Naive thymus-derived CD8-positive, alpha-beta T cell (primary cell): ENCODE measurements around the gene LNPK. TPM values are rescaled to one million over a fixed set of nuclear protein-coding genes. Genes with fewer than 3 reads are reported as not detected.
"Not testable (repeated sequence)": the region's sequence is repeated elsewhere in the genome, so short reads cannot be mapped to it uniquely, and the experiment has no call there.

ENCODE experiments used
- ATAC-seq, 2 donors: fragments of 150-1000 bp; cut with Tn5 transposase in 1 of 2; sonication (Bioruptor Pico), chemical (Tn5 transposase) in 1 of 2; 1 replicate in 1 of 2; 2 replicates in 1 of 2; pipeline ENCODE4 v1.10.0; 2021; ENCODE audit warnings: mild to moderate bottlenecking in 2 of 2, moderate library complexity in 2 of 2
- POLR2A ChIA-PET: fragments of 350-600 bp; sonication (Branson Sonifier 250); formaldehyde crosslinking; loops from one replicate; lab custom pipeline; 2021; ENCODE audit warnings: antibody characterized with exemption; lab: Charles Lee
- DNase-seq, 10 donors: peaks; one replicate each; pipeline versions ENCODE4 v3.0.0 to v3.0.0-alpha.2; 2020 to 2022
- H3K27ac Mint-ChIP-seq, 10 donors: one replicate each; pipeline ENCODE4 v1.8.0; 2020 to 2022; ENCODE audit warnings: mild to moderate bottlenecking in 10 of 10, mixed read lengths in 10 of 10, moderate library complexity in 4 of 10, inconsistent platforms in 1 of 10
- H3K27me3 Mint-ChIP-seq, 5 donors: one replicate each; pipeline ENCODE4 v1.8.0; 2021 to 2022; ENCODE audit warnings: mixed read lengths in 5 of 5
- H3K36me3 Mint-ChIP-seq, 3 donors: one replicate each; pipeline ENCODE4 v1.8.0; 2020 to 2022; ENCODE audit warnings: mixed read lengths in 3 of 3, mild to moderate bottlenecking in 2 of 3, inconsistent platforms in 1 of 3
- H3K4me1 Mint-ChIP-seq, 4 donors: one replicate each; pipeline ENCODE4 v1.8.0; 2021 to 2022; ENCODE audit warnings: mixed read lengths in 4 of 4
- H3K4me3 Mint-ChIP-seq, 10 donors: one replicate each; pipeline ENCODE4 v1.8.0; 2020 to 2022; ENCODE audit warnings: mild to moderate bottlenecking in 10 of 10, mixed read lengths in 10 of 10, moderate library complexity in 6 of 10, inconsistent platforms in 1 of 10
- H3K9me3 Mint-ChIP-seq, 9 donors: one replicate each; pipeline ENCODE4 v1.8.0; 2020 to 2022; ENCODE audit warnings: mixed read lengths in 9 of 9, mild to moderate bottlenecking in 3 of 9, inconsistent platforms in 1 of 9, moderate library complexity in 1 of 9
- polyA plus RNA-seq, 3 donors: library from polyadenylated mRNA; unstranded; fragments of 300-500 nt; fragmentation: Illumina TruSeq; gene quantifications; one replicate each; pipeline ENCODE4 v1.2.3, GENCODE V29; 2021
- total RNA-seq, 8 experiments: library from RNA in 2 of 8; stranded (reverse) in 2 of 8; gene quantifications; one replicate each; pipeline ENCODE4 v1.2.3 and lab custom pipeline; 2021 to 2026

Gene LNPK
- total and polyA plus RNA-seq, 5 experiments from 2014 or later: 12.1 to 29.3 (median 19.5) TPM

- no peaks in the 10 kb centered on the region for H3K27me3 Mint-ChIP-seq
- H3K4me3 Mint-ChIP-seq: no peak overlapping the region
- peaks cover 0 to 8% (median 0%) of the 10 kb centered on the region in 9 donors for H3K9me3 Mint-ChIP-seq
- POLR2A ChIA-PET: no interaction called here
- H3K4me1 Mint-ChIP-seq: peaks cover 0 to 4% (median 0%) of the 10 kb centered on the region in 4 donors
- DNase-seq (no peak), ATAC-seq (no peak)
- H3K27ac Mint-ChIP-seq: no peak overlapping the region
- H3K36me3 Mint-ChIP-seq: peaks cover 23 to 68% (median 59%) of the 10 kb centered on the region in 3 donors
These were observed 37.9 kb downstream of the LNPK start for GRCh38 chr2:175964195-175964594.

DNA sequence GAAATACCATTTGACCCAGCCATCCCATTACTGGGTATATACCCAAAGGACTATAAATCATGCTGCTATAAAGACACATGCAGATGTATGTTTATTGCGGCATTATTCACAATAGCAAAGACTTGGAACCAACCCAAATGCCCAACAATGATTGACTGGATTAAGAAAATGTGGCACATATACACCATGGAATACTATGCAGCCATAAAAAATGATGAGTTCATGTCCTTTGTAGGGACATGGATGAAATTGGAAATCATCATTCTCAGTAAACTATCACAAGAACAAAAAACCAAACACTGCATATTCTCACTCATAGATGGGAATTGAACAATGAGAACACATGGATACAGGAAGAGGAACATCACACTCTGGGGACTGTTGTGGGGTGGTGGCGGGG, 38.9 kb downstream of the LNPK start:
- peaks cover 30 to 71% (median 62%) of the 10 kb centered on the region in 3 donors for H3K36me3 Mint-ChIP-seq
- DNase-seq, H3K9me3 Mint-ChIP-seq, H3K4me1 Mint-ChIP-seq, H3K27me3 Mint-ChIP-seq, POLR2A ChIA-PET, ATAC-seq, H3K27ac Mint-ChIP-seq, H3K4me3 Mint-ChIP-seq: not testable (repeated sequence)

- Mint-ChIP-seq H3K4me3 (no peak overlapping the region), H3K4me1 (peaks cover 0 to 10% (median 3%) of the 10 kb centered on the region in 4 donors), H3K36me3 (peaks cover 31 to 90% (median 76%) of the 10 kb centered on the region in 3 donors), H3K9me3 (peaks cover 0 to 8% (median 0%) of the 10 kb centered on the region in 9 donors), H3K27me3 (no peaks in the 10 kb centered on the region), H3K27ac (no peak overlapping the region)
- POLR2A ChIA-PET: no interaction called here
- DNase-seq: no peak
- no peak for ATAC-seq
These were observed 44.2 kb downstream of the LNPK start for GRCh38 chr2:175957845-175958244.

DNA sequence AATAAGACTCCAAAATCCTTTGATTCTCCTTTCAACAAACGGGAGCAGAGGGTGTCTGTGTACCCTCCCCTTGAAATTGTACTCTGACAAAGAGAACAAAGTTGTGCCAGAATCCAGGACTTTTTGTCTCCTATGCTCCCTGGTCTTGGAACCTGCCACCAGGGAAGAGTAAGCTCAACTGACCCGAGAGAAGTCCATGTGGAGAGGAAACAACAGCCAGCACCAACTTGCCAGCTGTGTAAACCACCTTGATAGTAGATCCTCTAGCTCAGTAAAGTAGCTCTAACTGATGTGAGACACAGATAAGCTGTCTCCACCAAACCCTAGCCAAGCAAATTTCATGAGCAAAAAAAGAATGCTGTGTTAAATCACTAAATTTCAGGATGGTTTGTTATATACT, 46.9 kb downstream of the LNPK start:
- ATAC-seq: no peak
- POLR2A ChIA-PET: no interaction called here
- DNase-seq: no peak
- no peak overlapping the region for H3K4me3 Mint-ChIP-seq
- peaks cover 0 to 7% (median 3%) of the 10 kb centered on the region in 4 donors for H3K4me1 Mint-ChIP-seq
- no peaks in the 10 kb centered on the region for H3K27me3 Mint-ChIP-seq
- H3K9me3 Mint-ChIP-seq: no peaks in the 10 kb centered on the region
- H3K36me3 Mint-ChIP-seq: peaks cover 20 to 76% (median 64%) of the 10 kb centered on the region in 3 donors
- H3K27ac Mint-ChIP-seq: no peak overlapping the region

DNA sequence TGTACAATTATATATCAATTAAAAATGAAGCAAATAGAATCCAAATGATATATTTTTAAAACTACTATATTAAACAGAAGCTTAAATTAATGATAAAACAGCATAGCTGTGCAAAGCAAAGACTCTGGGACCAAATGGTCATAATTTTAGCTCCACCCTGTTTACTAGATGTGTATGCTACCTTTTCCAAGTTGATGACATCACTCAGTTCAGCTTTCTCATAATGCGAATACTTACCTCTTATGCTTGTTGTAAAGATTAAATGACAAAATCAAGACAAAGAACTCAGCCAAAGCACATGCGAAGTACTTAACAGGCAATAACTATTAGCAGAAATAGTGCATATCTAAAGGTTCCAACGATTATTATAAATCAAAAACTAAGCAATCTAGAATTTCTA, 51.6 kb downstream of the LNPK start:
- Mint-ChIP-seq H3K4me3 (no peak overlapping the region), H3K27ac (no peak overlapping the region), H3K4me1 (no peaks in the 10 kb centered on the region), H3K27me3 (no peaks in the 10 kb centered on the region), H3K9me3 (no peaks in the 10 kb centered on the region), H3K36me3 (peaks cover 0 to 51% (median 39%) of the 10 kb centered on the region in 3 donors)
- ATAC-seq: no peak
- POLR2A ChIA-PET: no interaction called here
- DNase-seq: no peak

DNA sequence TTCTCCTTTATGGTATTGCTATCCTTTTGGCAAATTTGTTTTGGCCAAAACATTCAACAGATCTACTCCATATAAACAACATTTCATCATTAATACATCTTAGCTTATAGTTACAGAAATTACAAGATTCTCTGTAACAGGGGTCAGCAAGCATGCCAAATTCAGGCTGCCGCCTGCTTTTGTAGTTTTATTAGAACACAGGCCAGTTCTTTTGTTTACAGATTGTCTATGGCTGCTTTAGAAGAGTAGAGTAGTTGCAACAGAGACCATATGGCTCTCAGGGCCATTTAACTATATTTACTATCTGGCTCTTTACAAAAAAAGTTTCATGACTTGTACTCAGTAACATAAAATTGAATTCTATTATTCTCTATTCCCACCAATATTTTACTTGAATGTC, 53.9 kb downstream of the LNPK start:
- no peak for ATAC-seq
- peaks cover 0 to 1% (median 0%) of the 10 kb centered on the region in 9 donors for H3K9me3 Mint-ChIP-seq
- POLR2A ChIA-PET: no interaction called here
- H3K27ac Mint-ChIP-seq: no peak overlapping the region
- H3K4me1 Mint-ChIP-seq: no peaks in the 10 kb centered on the region
- H3K4me3 Mint-ChIP-seq: no peak overlapping the region
- no peak for DNase-seq
- peaks cover 0 to 53% (median 36%) of the 10 kb centered on the region in 3 donors for H3K36me3 Mint-ChIP-seq
- no peaks in the 10 kb centered on the region for H3K27me3 Mint-ChIP-seq

- no peak for ATAC-seq
- H3K4me1 Mint-ChIP-seq: no peaks in the 10 kb centered on the region
- no peaks in the 10 kb centered on the region for H3K27me3 Mint-ChIP-seq
- peaks cover 10 to 56% (median 37%) of the 10 kb centered on the region in 3 donors for H3K36me3 Mint-ChIP-seq
- POLR2A ChIA-PET: no interaction called here
- no peak overlapping the region for H3K4me3 Mint-ChIP-seq
- H3K9me3 Mint-ChIP-seq: peaks cover 0 to 12% (median 0%) of the 10 kb centered on the region in 9 donors
- no peak overlapping the region for H3K27ac Mint-ChIP-seq
- no peak for DNase-seq
These were observed 55.0 kb downstream of the LNPK start for GRCh38 chr2:175947073-175947472.

DNA sequence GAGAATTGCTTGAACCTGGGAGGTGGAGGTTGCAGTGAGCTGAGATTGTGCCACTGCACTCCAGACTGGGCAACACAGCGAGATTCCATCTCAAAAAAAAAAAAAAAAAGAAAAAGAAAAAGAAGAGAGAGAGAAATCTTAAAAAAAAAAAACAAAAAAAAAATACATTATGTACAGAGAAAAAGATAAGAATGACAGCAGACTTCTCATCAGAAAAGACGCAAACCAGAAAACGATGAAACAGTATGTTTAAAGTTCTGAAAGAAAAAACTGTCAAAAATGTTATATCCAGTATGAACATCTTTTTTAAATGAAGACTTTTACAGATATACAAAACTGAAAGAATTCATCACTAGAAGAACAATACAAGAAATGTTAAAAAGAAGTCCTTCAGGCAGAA, 60.4 kb downstream of the LNPK start:
- POLR2A ChIA-PET: no interaction called here
- H3K27ac Mint-ChIP-seq: no peak overlapping the region
- peaks cover 15 to 76% (median 49%) of the 10 kb centered on the region in 3 donors for H3K36me3 Mint-ChIP-seq
- ATAC-seq (no peak), DNase-seq (no peak)
- H3K9me3 Mint-ChIP-seq: peaks cover 0 to 18% (median 2%) of the 10 kb centered on the region in 9 donors
- no peak overlapping the region for H3K4me3 Mint-ChIP-seq
- peaks cover 0 to 1% (median 0%) of the 10 kb centered on the region in 4 donors for H3K4me1 Mint-ChIP-seq
- no peaks in the 10 kb centered on the region for H3K27me3 Mint-ChIP-seq

- Mint-ChIP-seq H3K9me3 (peaks cover 0 to 8% (median 0%) of the 10 kb centered on the region in 9 donors), H3K27me3 (no peaks in the 10 kb centered on the region), H3K27ac (no peak overlapping the region), H3K4me3 (no peak overlapping the region), H3K4me1 (peaks cover 0 to 1% (median 0%) of the 10 kb centered on the region in 4 donors), H3K36me3 (peaks cover 6 to 77% (median 50%) of the 10 kb centered on the region in 3 donors)
- DNase-seq (no peak), ATAC-seq (no peak)
- POLR2A ChIA-PET: no interaction called here
These were observed 64.9 kb downstream of the LNPK start for GRCh38 chr2:175937216-175937615.

GRCh38 chr2:175935289-175936181, 66.5 kb downstream of the LNPK start:
- no peak for ATAC-seq
- no peaks in the 10 kb centered on the region for H3K9me3 Mint-ChIP-seq
- H3K36me3 Mint-ChIP-seq: peaks cover 0 to 72% (median 36%) of the 10 kb centered on the region in 3 donors
- POLR2A ChIA-PET: no interaction called here
- no peak overlapping the region for H3K4me3 Mint-ChIP-seq
- peaks cover 0 to 1% (median 0%) of the 10 kb centered on the region in 4 donors for H3K4me1 Mint-ChIP-seq
- H3K27ac Mint-ChIP-seq: no peak overlapping the region
- H3K27me3 Mint-ChIP-seq: no peaks in the 10 kb centered on the region
- no peak for DNase-seq

- H3K9me3 Mint-ChIP-seq: no peaks in the 10 kb centered on the region
- no peak overlapping the region for H3K4me3 Mint-ChIP-seq
- no peak for ATAC-seq
- H3K36me3 Mint-ChIP-seq: peaks cover 0 to 71% (median 39%) of the 10 kb centered on the region in 3 donors
- no peak overlapping the region for H3K27ac Mint-ChIP-seq
- no peak for DNase-seq
- POLR2A ChIA-PET: no interaction called here
- no peaks in the 10 kb centered on the region for H3K4me1 Mint-ChIP-seq
- H3K27me3 Mint-ChIP-seq: no peaks in the 10 kb centered on the region
These were observed 69.4 kb downstream of the LNPK start for GRCh38 chr2:175932675-175933074.

DNA sequence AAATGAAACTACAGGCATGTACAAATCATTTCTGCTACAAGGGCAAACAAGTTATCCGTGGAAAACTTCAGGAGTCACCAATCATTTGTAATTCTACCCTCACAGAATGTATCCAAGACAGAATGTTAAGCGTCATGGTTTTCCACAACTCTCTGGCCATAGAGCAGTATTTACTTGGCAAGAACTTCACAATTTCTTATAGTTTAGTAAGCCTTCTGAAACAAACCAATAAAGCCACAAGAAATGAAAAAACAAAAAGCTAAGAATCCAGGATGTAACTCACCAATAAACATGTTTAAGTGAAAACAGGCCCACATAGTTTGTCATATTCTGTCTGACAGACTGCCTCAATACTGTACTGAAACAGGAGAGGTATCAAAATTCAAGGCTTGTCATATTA, 70.3 kb downstream of the LNPK start:
- POLR2A ChIA-PET: no interaction called here
- ATAC-seq: no peak

GRCh38 chr2:175930504-175930903, 71.6 kb downstream of the LNPK start:
- POLR2A ChIA-PET: no interaction called here
- no peak for DNase-seq
- Mint-ChIP-seq H3K36me3 (peaks cover 8 to 66% (median 32%) of the 10 kb centered on the region in 3 donors), H3K4me1 (peaks cover 0 to 3% (median 0%) of the 10 kb centered on the region in 4 donors), H3K27ac (no peak overlapping the region), H3K9me3 (no peaks in the 10 kb centered on the region), H3K4me3 (no peak overlapping the region), H3K27me3 (no peaks in the 10 kb centered on the region)
- no peak for ATAC-seq

More for the DNA sequence above, 70.3 kb downstream of the LNPK start:
- DNase-seq: no peak
- peaks cover 0 to 3% (median 0%) of the 10 kb centered on the region in 4 donors for H3K4me1 Mint-ChIP-seq
- peaks cover 6 to 71% (median 40%) of the 10 kb centered on the region in 3 donors for H3K36me3 Mint-ChIP-seq
- no peak overlapping the region for H3K27ac Mint-ChIP-seq
- no peaks in the 10 kb centered on the region for H3K27me3 Mint-ChIP-seq
- H3K9me3 Mint-ChIP-seq: no peaks in the 10 kb centered on the region
- H3K4me3 Mint-ChIP-seq: no peak overlapping the region
